MG63 (cell line): Measurements from ENCODE around the gene MAN1A2. TPM values are rescaled to one million over a fixed set of nuclear protein-coding genes. Genes with fewer than 3 reads are reported as not detected.

Experiments
- DNase-seq: peaks from one replicate; pipeline ENCODE4 v3.0.0-alpha.2; 2020
- H3K27me3 ChIP-seq: fragments of 250-450 bp; sonication (Bioruptor Pico); 2 replicates; pipeline ENCODE4 v1.5.1; 2020; ENCODE audit warnings: mild to moderate bottlenecking, moderate library complexity
- H3K36me3 ChIP-seq: fragments of 250-450 bp; sonication (Bioruptor Pico); 2 replicates; pipeline ENCODE4 v1.5.1; 2020; ENCODE audit warnings: mild to moderate bottlenecking, moderate library complexity
- H3K4me3 ChIP-seq: fragments of 250-450 bp; sonication (Bioruptor Pico); 2 replicates; pipeline ENCODE4 v1.5.1; 2020; ENCODE audit warnings: mild to moderate bottlenecking, moderate library complexity
- H3K9me3 ChIP-seq: fragments of 250-450 bp; sonication (Bioruptor Pico); 2 replicates; pipeline ENCODE4 v1.5.1; 2020; ENCODE audit warnings: mild to moderate bottlenecking, moderate library complexity
- total RNA-seq: library from RNA; depleted of rRNA; stranded (reverse); fragments of >200 nt; shearing (Covaris generic); gene quantifications from 2 replicates; pipeline ENCODE4 v1.2.3, GENCODE V29; 2014; ENCODE audit warnings: low replicate concordance

The MAN1A2 gene
- total RNA-seq, 1 experiment from 2014 or later, result 22.0 TPM

DNA sequence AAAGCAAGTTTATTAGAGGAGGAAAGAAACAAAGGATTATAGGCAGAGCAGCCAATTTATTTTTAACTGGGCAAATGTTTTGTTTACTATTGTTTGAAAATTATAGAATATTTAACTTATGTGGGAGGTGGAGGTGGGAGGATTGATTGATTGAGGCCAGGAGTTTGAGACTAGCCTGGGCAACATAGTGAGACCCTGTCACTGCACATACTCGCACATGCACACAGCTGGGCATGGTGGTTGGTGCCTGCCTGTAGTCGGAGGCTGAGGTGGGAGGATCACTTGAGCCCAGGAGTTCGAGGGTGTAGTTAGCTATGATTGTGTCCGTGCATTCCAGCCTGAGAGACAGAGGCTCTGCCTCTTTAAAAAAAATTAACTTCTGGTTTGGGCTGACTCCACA lies 6.7 kb downstream of the MAN1A2 start:
- no peak for DNase-seq
- Histone ChIP-seq H3K36me3 (no peaks in the 10 kb centered on the region), H3K27me3 (no peaks in the 10 kb centered on the region), H3K9me3 (no peaks in the 10 kb centered on the region), H3K4me3 (no peak overlapping the region)

GRCh38 chr1:117375327-117375726 lies 8.1 kb downstream of the MAN1A2 start:
- no peak for DNase-seq
- Histone ChIP-seq H3K27me3 (no peaks in the 10 kb centered on the region), H3K36me3 (no peaks in the 10 kb centered on the region), H3K9me3 (no peaks in the 10 kb centered on the region), H3K4me3 (no peak overlapping the region)

- no peak for DNase-seq
- Histone ChIP-seq H3K4me3 (no peak overlapping the region), H3K9me3 (peaks cover 7% of the 10 kb centered on the region), H3K36me3 (no peaks in the 10 kb centered on the region), H3K27me3 (no peaks in the 10 kb centered on the region)
Measured at GRCh38 chr1:117387060-117387633, 19.9 kb downstream of the MAN1A2 start.

GRCh38 chr1:117388328-117388727 lies 21.1 kb downstream of the MAN1A2 start:
- DNase-seq, result no peak
- H3K27me3 ChIP-seq, result no peaks in the 10 kb centered on the region
- H3K9me3 ChIP-seq, result no peaks in the 10 kb centered on the region; the same call in 1 of the 2 replicates
- no peaks in the 10 kb centered on the region for H3K36me3 ChIP-seq
- no peak overlapping the region for H3K4me3 ChIP-seq

- Histone ChIP-seq H3K4me3 (no peak overlapping the region), H3K27me3 (no peaks in the 10 kb centered on the region), H3K36me3 (no peaks in the 10 kb centered on the region), H3K9me3 (no peaks in the 10 kb centered on the region)
- no peak for DNase-seq
Measured at GRCh38 chr1:117389284-117389683, 22.0 kb downstream of the MAN1A2 start.

- no peak overlapping the region for H3K4me3 ChIP-seq
- no peak for DNase-seq
- no peaks in the 10 kb centered on the region for H3K9me3 ChIP-seq
Measured at GRCh38 chr1:117389779-117390178, 22.5 kb downstream of the MAN1A2 start.

GRCh38 chr1:117392771-117393170 lies 25.5 kb downstream of the MAN1A2 start:
- H3K4me3 ChIP-seq, result no peak overlapping the region
- no peaks in the 10 kb centered on the region for H3K27me3 ChIP-seq
- no peaks in the 10 kb centered on the region for H3K9me3 ChIP-seq
- H3K36me3 ChIP-seq, result no peaks in the 10 kb centered on the region
- no peak for DNase-seq

More at GRCh38 chr1:117389779-117390178, 22.5 kb downstream of the MAN1A2 start:
- Histone ChIP-seq H3K27me3 (no peaks in the 10 kb centered on the region), H3K36me3 (no peaks in the 10 kb centered on the region)

GRCh38 chr1:117396074-117396473 lies 28.8 kb downstream of the MAN1A2 start:
- no peak for DNase-seq
- Histone ChIP-seq H3K9me3 (no peaks in the 10 kb centered on the region), H3K27me3 (no peaks in the 10 kb centered on the region), H3K4me3 (no peak overlapping the region), H3K36me3 (no peaks in the 10 kb centered on the region)

DNA sequence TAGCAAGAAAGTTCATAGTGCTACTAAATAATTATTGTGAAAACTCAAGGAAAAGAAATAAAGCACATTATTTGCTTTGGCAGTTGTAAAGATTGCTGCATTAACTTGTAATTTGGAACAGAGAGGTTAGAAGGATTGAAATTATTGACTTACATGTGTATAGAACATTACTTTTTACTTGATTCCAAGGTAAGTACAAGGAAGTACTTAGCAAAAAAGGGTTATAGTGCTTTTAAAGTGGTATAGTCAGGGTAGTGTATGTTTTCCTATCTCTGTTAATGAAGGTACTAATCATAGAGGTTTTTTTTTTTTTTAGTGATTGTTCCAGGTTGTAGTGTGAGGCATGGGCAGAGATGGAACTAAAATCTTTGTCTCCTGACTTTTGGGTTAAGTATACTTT lies 29.4 kb downstream of the MAN1A2 start:
- Histone ChIP-seq H3K27me3 (no peaks in the 10 kb centered on the region), H3K9me3 (no peaks in the 10 kb centered on the region), H3K36me3 (no peaks in the 10 kb centered on the region), H3K4me3 (no peak overlapping the region)
- DNase-seq, result no peak

DNA sequence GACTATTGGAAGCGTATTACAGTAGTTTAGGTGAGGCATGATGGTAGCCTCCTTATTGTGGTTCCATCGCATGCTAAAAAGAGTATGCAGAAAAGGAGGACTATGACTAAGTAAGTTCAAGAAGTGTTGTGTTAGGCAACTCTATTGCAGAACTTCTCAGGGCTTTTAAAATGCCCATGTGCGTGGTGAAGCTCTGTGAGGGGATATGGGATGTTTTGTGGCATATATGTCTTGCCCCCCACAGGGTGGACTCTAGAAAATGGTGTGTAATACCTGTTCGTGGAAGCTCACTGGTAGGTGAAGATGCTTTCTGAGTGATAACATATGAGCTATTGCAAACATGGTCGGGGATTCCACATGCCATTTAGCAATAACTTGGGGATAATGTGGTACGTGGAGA lies 31.7 kb downstream of the MAN1A2 start:
- Histone ChIP-seq H3K36me3 (peaks cover 10% of the 10 kb centered on the region; the same call in 1 of the 2 replicates), H3K27me3 (no peaks in the 10 kb centered on the region), H3K9me3 (peaks cover 8% of the 10 kb centered on the region), H3K4me3 (no peak overlapping the region)
- DNase-seq, result no peak

DNA sequence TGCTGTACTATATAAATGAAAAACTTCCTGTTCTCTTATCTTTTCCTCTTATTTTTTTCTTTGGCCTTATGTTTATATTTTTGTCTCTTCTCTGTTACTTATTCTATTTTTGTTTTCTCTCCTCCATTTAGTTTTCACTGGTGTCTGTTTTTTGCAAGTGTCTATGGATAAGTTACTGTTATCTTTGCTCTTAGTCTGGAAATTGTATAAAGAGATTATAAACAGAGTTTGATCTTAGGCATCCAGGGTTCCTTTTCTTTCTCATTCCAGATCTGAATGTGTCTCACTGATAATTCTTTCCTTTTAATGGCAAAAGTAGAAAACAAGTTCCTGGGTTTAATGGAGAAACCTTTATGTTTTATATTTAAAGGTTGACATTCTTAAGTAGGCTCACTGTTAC lies 34.5 kb downstream of the MAN1A2 start:
- Histone ChIP-seq H3K27me3 (no peaks in the 10 kb centered on the region), H3K36me3 (peaks cover 10% of the 10 kb centered on the region; the same call in 1 of the 2 replicates)
- DNase-seq, result no peak

DNA sequence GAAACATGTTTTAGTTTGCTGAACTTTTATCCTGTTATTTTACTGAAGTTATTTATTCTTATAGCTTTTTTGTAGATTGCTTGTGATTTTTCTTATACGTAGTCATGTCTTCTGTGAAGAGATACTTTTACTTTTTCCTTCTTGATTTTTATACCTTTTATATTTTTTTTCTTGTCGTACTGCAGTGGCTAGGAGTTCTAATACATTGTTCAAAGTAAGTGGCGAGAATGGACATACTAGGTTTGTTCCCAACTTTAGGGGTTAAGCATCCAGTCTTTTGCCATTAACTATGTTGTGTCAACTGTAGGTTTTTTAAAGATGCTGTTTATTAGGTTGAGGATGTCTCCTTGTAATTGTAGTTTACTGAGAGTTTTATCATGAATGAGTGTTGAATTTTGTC lies 36.3 kb downstream of the MAN1A2 start:
- no peaks in the 10 kb centered on the region for H3K27me3 ChIP-seq
- H3K36me3 ChIP-seq, result peaks cover 10% of the 10 kb centered on the region; the same call in 1 of the 2 replicates
- DNase-seq, result no peak
- H3K4me3 ChIP-seq, result no peak overlapping the region
- peaks cover 8% of the 10 kb centered on the region for H3K9me3 ChIP-seq

More for the DNA sequence above, 34.5 kb downstream of the MAN1A2 start:
- no peak overlapping the region for H3K4me3 ChIP-seq
- peaks cover 8% of the 10 kb centered on the region for H3K9me3 ChIP-seq

- DNase-seq, result no peak
- peaks cover 8% of the 10 kb centered on the region for H3K9me3 ChIP-seq
- peaks cover 10% of the 10 kb centered on the region; the same call in 1 of the 2 replicates for H3K36me3 ChIP-seq
- no peak overlapping the region for H3K4me3 ChIP-seq
- no peaks in the 10 kb centered on the region for H3K27me3 ChIP-seq
Measured at GRCh38 chr1:117405042-117405441, 37.8 kb downstream of the MAN1A2 start.

DNA sequence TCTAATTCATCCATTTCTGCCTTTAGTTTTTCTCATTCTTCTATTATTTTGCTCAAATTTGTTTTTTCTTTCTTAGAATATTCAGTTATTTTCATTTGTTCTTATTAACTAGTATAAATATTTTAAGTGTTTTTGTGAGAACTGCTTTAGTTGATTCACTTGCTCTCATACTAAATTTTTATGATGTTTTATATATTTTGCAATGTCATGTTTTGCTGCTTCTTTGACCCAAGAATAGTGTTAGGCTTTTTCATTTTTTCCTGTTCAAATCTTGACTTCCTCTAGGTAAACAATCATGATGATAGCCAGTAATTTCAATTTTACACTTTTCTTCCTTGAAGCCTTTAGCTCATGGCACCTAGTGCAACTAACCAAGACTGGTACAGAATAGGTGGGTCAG lies 45.2 kb downstream of the MAN1A2 start:
- H3K9me3 ChIP-seq, result no peaks in the 10 kb centered on the region
- H3K4me3 ChIP-seq, result no peak overlapping the region
- no peaks in the 10 kb centered on the region for H3K27me3 ChIP-seq
- DNase-seq, result no peak
- peaks cover 4% of the 10 kb centered on the region for H3K36me3 ChIP-seq

- peaks cover 4% of the 10 kb centered on the region for H3K36me3 ChIP-seq
- H3K4me3 ChIP-seq, result no peak overlapping the region
- no peaks in the 10 kb centered on the region for H3K9me3 ChIP-seq
- no peak for DNase-seq
- no peaks in the 10 kb centered on the region for H3K27me3 ChIP-seq
Measured at GRCh38 chr1:117413412-117413811, 46.2 kb downstream of the MAN1A2 start.

GRCh38 chr1:117414943-117415342 lies 47.7 kb downstream of the MAN1A2 start:
- Histone ChIP-seq H3K36me3 (peaks cover 4% of the 10 kb centered on the region), H3K27me3 (no peaks in the 10 kb centered on the region), H3K4me3 (no peak overlapping the region), H3K9me3 (no peaks in the 10 kb centered on the region)
- DNase-seq, result no peak

DNA sequence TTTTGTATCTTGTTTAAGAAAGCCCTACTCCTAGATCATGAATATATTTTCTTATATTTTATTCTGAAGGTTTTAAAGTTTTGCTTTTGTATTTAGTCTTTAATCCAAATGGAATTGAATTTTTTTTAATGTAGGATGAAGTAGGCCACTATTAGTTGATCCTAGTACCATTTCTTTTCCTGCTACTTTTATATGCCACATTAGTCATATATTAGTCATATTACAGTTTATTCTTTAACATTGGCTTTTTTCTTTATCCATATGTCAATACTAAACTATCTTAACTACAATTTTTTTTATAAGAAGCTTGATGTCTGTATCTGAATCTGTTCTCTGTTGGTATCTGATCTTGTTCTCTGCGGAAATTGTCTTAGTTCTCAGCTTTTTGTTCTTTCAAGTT lies 48.8 kb downstream of the MAN1A2 start:
- no peak overlapping the region for H3K4me3 ChIP-seq
- DNase-seq, result no peak
- no peaks in the 10 kb centered on the region for H3K27me3 ChIP-seq
- H3K36me3 ChIP-seq, result peaks cover 4% of the 10 kb centered on the region
- H3K9me3 ChIP-seq, result no peaks in the 10 kb centered on the region

GRCh38 chr1:117416546-117417125 lies 49.4 kb downstream of the MAN1A2 start:
- peaks cover 4% of the 10 kb centered on the region for H3K36me3 ChIP-seq
- no peak for DNase-seq
- H3K4me3 ChIP-seq, result no peak overlapping the region
- no peaks in the 10 kb centered on the region for H3K9me3 ChIP-seq
- H3K27me3 ChIP-seq, result no peaks in the 10 kb centered on the region
